ENCODE measurements around the gene MDGA2.
A peak's percentile ranks its signal among the peaks of the same experiment; 100 is the strongest.
"Not testable (repeated sequence)": the region's sequence is repeated elsewhere in the genome, so short reads cannot be mapped to it uniquely, and the experiment has no call there.

Gene MDGA2

GRCh38 chr14:47302121-47302520 lies 373.3 kb downstream of the MDGA2 start:
- DNase-seq, result no peak

GRCh38 chr14:47300796-47301195 lies 374.6 kb downstream of the MDGA2 start:
- no peak for DNase-seq

- DNase-seq, result no peak
These were observed 378.0 kb downstream of the MDGA2 start for GRCh38 chr14:47297374-47297773.

- no peak for DNase-seq
These were observed 391.1 kb downstream of the MDGA2 start for GRCh38 chr14:47284283-47284682.

GRCh38 chr14:47281761-47282160 lies 393.6 kb downstream of the MDGA2 start:
- not testable (repeated sequence) for DNase-seq

GRCh38 chr14:47278233-47278842 lies 397.1 kb downstream of the MDGA2 start:
- DNase-seq, result peak; percentile 1 to 3

- DNase-seq, result no peak
These were observed 397.7 kb downstream of the MDGA2 start for GRCh38 chr14:47277703-47278102.

GRCh38 chr14:47276931-47277330 lies 398.5 kb downstream of the MDGA2 start:
- no peak for DNase-seq

GRCh38 chr14:47273939-47274338 lies 401.5 kb downstream of the MDGA2 start:
- no peak for DNase-seq

- DNase-seq, result no peak
These were observed 404.7 kb downstream of the MDGA2 start for GRCh38 chr14:47270715-47271114.

- DNase-seq, result no peak
These were observed 405.5 kb downstream of the MDGA2 start for GRCh38 chr14:47269756-47270492.

GRCh38 chr14:47264842-47265241 lies 410.6 kb downstream of the MDGA2 start:
- DNase-seq, result no peak

- DNase-seq, result no peak
These were observed 412.6 kb downstream of the MDGA2 start for GRCh38 chr14:47262801-47263200.

- DNase-seq, result no peak
These were observed 414.1 kb downstream of the MDGA2 start for GRCh38 chr14:47261350-47261749.

- no peak for DNase-seq
These were observed 415.6 kb downstream of the MDGA2 start for GRCh38 chr14:47259796-47260195.

- no peak for DNase-seq
These were observed 418.4 kb downstream of the MDGA2 start for GRCh38 chr14:47257013-47257412.

GRCh38 chr14:47252802-47253201 lies 422.6 kb downstream of the MDGA2 start:
- no peak for DNase-seq

GRCh38 chr14:47246367-47246766 lies 429.0 kb downstream of the MDGA2 start:
- DNase-seq, result no peak

- DNase-seq, result not testable (repeated sequence)
These were observed 432.8 kb downstream of the MDGA2 start for GRCh38 chr14:47242579-47242978.

GRCh38 chr14:47240748-47241437 lies 434.5 kb downstream of the MDGA2 start:
- no peak for DNase-seq

GRCh38 chr14:47235619-47236018 lies 439.8 kb downstream of the MDGA2 start:
- no peak for DNase-seq

GRCh38 chr14:47226877-47227520 lies 448.4 kb downstream of the MDGA2 start:
- no peak for DNase-seq

GRCh38 chr14:47223656-47224055 lies 451.7 kb downstream of the MDGA2 start:
- DNase-seq, result no peak

- no peak for DNase-seq
These were observed 455.3 kb downstream of the MDGA2 start for GRCh38 chr14:47220096-47220495.

Measured in stimulated activated CD4-positive, alpha-beta T cell treated with anti-CD3 and anti-CD28 coated beads, Interleukin-4, amount 100 ng/mL, for 4 hours (primary cell).